Measurements from ENCODE around the gene HIBCH.
"Not testable (repeated sequence)": the region's sequence is repeated elsewhere in the genome, so short reads cannot be mapped to it uniquely, and the experiment has no call there.

Gene HIBCH

DNA sequence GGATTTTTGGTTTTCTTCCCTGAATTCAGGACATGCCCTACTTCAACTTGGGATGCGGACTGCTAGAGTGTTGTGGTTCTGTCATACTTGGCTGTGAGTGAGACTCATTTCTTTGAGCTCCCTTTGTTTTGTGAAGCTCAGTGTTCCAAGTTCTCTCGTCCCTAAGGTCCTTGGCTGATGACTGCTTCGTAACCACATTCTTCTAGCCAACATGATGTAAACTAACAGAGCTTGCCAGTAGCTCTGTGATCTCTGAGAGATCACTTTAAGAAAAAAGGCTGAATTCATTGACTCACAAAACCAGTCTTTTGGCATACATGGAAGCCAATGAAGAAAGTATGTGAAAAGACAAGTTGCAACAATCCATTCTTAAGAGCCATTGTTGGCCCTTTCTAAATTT is 160.2 kb downstream of the HIBCH start:
- DNase-seq = peak in 12 of 58 donors; percentile 3 to 70 (median 24)

DNA sequence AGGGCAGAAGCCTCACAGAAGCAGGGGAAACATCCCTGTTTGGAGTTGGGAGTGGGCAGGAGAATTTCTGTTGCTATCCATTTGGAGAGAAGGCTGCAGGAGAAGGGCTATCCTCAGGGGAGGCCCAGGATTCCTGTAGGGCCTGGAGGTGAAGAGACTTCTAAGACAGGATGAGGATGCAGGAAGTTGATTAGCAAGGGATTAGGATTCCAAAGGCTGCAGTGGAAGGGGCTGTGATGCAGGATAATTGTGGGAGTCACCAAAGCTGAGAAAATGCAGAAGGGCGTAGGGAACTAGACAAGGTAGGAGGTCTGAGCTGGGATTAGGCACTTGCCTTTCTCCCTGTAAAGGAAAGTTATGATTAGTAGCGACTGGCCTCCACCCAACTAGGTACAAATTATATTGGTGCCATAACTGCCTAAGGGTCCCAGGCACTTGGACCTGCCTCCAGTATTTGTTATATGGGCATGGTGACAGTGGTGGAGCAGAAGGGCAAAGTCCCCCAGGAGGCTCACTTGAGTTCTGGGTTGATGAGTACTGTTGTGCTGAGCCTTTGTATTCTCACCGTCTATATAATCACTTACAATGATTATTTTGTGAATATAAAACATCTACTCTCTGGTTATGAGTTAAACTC is 160.7 kb downstream of the HIBCH start:
- DNase-seq = no peak

GRCh38 chr2:190157613-190158528 is 161.8 kb downstream of the HIBCH start:
- DNase-seq = not testable (repeated sequence)

DNA sequence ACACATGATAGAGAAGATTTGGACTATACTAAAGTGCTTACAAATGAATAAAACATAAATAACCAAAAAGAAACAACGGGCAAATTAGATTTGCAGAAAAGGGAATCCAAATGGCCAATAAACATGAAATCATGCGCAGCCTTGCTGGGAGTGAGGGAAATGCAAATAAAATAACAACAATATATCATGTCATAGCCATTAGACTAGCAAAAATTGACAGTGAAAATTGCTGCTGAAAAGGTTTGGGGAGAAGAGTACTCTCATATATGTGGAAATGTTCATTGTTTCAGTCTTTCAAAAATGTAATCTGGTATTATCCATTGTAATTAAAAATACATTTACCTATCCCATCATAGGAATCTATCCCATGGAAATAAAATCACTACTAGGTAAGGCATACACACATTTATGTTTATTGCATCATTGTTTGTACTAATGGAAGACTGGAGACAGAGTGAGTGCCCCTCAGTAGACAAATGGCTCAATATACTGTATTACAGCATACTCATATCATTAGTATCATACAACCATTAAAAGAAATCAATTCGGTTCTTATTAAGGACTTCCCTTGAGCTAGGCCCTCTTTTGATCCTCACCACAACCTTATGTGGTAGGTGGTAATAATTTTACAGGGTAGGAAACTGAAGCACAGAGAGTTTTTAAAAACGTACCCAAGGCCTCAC is 163.0 kb downstream of the HIBCH start:
- no peak for DNase-seq
